SKM-1 treated with dmso at 0.1 percent for 144 hours (cell line): ENCODE results near the gene MALSU1.
"Not testable (repeated sequence)": the region's sequence is repeated elsewhere in the genome, so short reads cannot be mapped to it uniquely, and the experiment has no call there.

Experiments
- DNase-seq: peaks from one replicate; lab custom pipeline; 2025; ENCODE audit not compliant: unreplicated experiment; lab: John Stamatoyannopoulos, UW

The MALSU1 gene

GRCh38 chr7:23285657-23286646, 13.2 kb upstream of the MALSU1 start:
- DNase-seq, result peak; percentile 8

- DNase-seq, result peak; percentile 54
Measured at GRCh38 chr7:23287612-23288011, 11.5 kb upstream of the MALSU1 start.

GRCh38 chr7:23290993-23291392, 8.1 kb upstream of the MALSU1 start:
- no peak for DNase-seq

DNA sequence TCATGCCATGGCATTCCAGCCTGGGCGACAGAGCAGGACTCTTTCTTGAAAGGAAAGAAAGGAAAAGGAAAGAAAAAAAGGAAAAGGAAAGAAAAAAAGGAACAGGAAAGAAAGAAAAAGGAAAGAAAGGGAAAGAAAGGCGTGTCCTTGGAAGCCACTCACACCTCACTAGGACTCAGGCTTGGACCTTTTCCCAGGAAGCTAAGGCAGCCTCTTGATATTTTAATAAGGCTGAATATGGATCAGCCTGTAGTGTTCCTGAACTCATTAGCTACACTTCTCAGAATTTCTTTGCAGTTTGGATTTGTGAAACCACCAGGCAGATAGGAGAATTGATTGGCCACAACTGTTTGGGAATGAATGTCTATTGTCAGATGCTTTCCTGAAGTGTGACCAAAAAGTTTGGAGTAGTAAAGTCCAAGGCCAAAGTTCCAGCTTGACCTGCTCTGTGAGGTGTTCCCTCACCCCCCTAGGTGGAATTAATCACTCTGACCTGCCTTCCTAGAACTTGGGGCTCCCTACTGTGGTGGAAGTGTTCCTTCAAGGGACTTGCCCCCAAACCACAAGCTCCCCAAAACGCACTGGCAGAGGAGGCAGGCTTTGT, 7.1 kb upstream of the MALSU1 start:
- DNase-seq, result no peak

- DNase-seq, result no peak
Measured at GRCh38 chr7:23292623-23293022, 6.5 kb upstream of the MALSU1 start.

DNA sequence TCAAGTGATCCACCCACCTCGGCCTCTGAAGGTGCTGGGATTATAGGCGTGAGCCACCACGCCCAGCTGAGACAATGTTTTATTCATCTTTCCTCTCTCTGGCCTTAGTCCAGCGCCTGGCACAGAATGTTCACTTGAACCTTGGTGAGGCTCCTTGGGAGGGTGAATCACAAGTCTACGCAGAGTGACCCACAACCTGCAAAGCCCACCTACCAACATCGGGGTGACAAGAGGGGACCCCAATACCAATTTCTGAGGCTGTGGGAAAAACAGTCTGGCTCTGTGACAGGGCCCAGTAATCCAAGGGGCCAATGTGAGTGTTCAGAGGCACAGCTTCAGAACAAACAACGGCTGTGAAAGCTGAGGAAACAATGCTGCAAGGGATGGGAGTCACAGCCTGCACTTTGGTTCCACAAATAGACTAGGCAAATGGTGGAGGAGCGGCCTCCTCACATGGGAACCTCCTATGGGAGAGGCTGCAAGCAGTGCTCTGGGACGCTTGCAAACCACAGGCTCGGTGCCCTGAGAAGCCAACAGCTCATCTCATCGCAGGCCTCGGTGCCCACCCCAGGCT, 5.6 kb upstream of the MALSU1 start:
- DNase-seq, result no peak

GRCh38 chr7:23294549-23295400, 4.4 kb upstream of the MALSU1 start:
- DNase-seq, result peak; percentile 55

- DNase-seq, result no peak
Measured at GRCh38 chr7:23295401-23295697, 3.8 kb upstream of the MALSU1 start.

- no peak for DNase-seq
Measured at GRCh38 chr7:23298141-23298881, 828 bp upstream of the MALSU1 start.

DNA sequence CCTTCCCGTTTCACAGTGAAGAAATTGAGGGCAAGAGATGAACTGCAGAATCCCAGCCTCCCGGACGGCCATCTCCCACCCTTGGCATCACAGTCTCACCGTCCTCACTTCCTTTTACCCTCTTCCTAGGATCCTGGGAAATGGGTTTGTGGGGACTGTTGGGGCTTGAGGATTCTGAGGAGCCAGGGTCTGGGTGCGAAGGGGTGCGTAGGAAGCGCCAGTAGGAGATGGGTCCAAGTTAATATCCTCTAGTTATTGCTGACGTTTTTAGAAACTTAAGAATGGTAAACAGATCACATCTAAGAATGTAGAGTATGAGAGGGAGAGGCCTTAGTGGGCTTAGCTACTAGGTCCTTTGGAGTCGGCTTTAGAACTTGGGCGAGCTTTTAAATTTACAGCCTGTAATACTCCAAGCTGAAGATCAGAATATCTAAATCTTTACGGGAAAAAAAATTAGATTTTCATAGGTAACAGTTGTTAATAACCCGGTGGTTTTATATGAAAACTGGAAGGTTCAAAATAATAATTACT, 696 bp downstream of the MALSU1 start:
- no peak for DNase-seq

DNA sequence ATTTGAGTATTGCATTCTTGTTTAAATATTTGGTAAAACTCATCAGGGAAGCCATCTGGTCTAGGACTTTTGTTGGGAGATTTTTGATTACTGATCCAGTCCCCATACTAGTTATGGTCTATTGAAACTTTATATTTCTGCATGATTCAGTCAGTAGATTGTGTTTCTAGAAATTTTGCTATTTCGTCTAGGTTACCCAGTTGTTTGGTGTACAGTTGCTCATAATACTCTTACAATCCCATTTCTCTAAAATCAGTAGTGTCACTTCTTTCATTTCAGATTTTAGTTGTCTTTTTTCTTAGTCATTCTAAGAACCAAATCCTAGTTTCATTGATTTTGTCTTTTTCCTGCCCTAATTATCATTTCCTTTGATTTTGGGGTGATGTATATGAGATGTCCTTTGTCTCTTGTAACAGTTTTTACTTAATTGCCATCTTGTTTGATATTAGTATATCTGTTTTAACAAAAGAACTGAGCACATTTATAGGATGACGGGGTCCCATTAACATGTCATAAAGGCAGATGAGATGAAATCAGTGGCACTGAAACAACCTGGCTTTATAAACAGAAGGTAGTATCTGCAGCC, 7.9 kb downstream of the MALSU1 start:
- no peak for DNase-seq

GRCh38 chr7:23308754-23309153, 9.6 kb downstream of the MALSU1 start:
- DNase-seq, result no peak

DNA sequence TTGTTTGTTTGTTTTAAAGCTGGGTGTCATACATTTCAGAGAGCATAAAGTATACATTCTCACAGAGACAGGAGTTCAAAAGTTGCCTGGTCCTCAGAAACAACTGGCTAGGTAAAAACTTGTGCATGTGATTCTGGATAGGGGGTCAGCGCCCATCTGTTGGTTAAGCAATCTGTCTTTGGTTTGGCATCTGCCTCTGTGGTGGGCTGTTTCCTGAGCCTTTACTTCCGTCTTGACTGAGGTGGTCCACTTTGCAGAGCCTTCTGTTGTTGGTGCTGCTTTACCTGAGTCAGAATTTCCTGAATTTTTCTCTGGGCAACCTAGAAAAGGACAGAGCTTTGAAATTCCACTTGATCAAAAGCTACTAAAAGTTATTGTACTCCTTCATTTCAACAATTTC, 13.0 kb downstream of the MALSU1 start:
- not testable (repeated sequence) for DNase-seq

- no peak for DNase-seq
Measured at GRCh38 chr7:23315366-23315765, 16.2 kb downstream of the MALSU1 start.

DNA sequence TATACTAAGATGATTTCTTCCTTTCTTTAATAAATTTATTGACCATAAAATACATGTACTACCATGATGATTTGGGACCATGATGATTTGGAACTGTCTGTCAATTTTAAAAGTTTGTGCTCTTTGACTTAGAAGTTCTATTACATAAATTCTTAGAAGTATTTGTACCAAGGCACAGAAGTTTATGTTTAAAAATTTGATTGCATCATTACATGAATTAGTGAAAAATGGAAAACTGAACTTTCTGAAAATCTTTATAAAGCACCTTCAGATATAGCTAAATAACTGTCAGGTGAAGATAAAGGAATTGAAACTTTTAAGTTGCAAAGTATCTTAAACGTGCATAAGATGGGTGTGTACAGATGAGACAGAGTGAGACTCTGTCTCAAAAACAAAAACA, 32.0 kb downstream of the MALSU1 start:
- DNase-seq, result no peak

DNA sequence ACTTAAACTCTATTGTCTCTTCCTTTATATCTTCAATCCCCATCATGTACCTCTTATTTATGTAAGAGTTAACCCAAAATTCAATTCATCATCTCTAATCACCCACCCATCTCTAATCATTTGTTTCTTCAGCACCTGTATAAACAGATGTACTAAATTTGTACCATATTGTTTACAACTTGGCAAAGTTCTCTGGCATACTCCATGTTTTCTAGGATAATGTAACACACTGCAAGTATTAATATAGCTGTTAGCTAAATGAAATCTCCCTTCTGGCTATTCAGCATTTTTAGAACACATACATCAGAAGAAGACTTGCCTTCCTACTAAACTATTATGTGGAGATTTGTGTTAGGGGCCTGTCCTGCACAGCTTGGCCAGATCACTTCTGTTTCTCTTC, 33.1 kb downstream of the MALSU1 start:
- DNase-seq, result no peak

DNA sequence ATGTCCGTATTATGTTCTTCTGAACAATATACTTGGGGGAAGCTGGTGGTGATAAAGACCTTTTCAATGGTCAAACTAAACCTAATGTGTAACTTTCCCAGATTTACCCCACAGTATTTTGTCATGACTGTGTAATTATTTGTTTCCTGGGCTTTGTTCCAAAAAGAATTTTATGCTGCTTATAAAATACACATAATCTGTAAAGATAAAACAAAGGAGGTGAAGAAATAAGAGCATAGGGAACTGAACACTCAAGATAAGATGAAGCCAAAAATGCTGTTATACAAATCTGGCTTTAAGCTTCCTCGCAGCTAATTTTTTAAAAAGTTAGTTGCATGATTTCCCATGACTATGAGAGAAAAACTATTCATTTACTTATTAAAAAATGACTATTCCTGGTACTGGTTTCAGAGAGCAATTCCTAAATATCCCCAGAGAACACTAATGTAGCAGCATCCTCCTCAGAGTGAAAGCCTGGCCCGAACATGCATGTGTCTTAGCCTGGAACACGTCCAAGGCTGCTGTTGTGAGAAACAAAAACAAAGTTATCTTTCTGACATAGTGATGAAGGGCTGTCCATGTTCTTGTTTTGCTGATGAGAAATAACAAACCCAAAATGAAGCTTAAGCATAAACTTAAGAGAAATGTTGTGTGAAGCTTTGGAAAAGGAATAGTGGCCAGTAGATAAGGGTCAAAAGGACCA, 33.9 kb downstream of the MALSU1 start:
- no peak for DNase-seq

GRCh38 chr7:23333671-23334246, 34.6 kb downstream of the MALSU1 start:
- DNase-seq, result no peak

DNA sequence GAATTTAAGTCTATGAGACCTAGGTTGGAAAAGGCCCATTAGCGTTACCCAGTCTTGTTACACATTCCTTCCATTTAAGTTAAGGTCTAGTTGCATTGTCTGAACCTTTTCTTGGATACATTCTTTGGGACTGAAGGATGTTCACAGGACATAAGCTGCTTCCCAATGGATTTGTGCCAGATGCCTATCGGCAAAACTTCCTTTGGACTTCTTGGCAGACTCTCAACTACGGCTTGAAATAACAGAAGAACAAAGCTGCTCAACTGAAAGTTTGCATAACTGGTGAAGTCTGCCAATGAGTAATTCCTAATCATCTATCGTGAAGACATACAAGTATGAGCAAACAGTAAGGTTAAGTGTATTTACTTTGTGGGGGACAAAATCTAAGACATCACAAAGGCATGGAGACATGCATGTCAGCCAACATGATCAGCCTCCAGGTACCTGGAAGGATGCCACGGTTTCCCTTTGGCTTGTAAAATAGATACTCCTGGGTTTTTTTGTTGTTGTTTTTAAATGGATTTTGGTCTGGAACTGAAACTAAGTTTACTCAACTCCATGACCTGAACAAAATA, 35.4 kb downstream of the MALSU1 start:
- DNase-seq, result no peak
